ENCODE measurements around the gene TRRAP. TPM values are rescaled to one million over a fixed set of nuclear protein-coding genes. Genes with fewer than 3 reads are reported as not detected.

The TRRAP gene
- total and polyA plus RNA-seq, 2 of the 4 experiments (the other 2 are of a cell fraction): 12.5 to 18.1 TPM

GRCh38 chr7:98907570-98907969 lies 29.2 kb downstream of the TRRAP start:
- H3K9ac ChIP-seq (ENCODE audit: low read depth, low read length): no peak overlapping the region
- no peak overlapping the region for H2BK15ac ChIP-seq (ENCODE audit: low read depth, low read length)
- intact Hi-C loops (cut with micrococcal nuclease) (no loop called here), in situ Hi-C loops (cut with MboI; ENCODE audit: low sequenced_read_pairs) (no loop called here), dilution Hi-C loops (cut with HindIII; ENCODE audit: low sequenced_read_pairs, unreplicated experiment) (no loop called here)
- H3K9me3 ChIP-seq (ENCODE audit: control insufficient read depth, insufficient read depth, low read length): no peaks in the 10 kb centered on the region
- no peak overlapping the region for H3K18ac ChIP-seq (ENCODE audit: low read depth, low read length)
- no peak overlapping the region for H2BK120ac ChIP-seq (ENCODE audit: low read depth, low read length)
- WGBS, 2 experiments (ENCODE audit: extremely low coverage in 2 of 2, insufficient read length in 1 of 2): no CpG with 5 or more reads among the region's 5 CpGs
- no peak overlapping the region for H2BK20ac ChIP-seq (ENCODE audit: low read depth, low read length)
- H2AFZ ChIP-seq (replicated peaks; ENCODE audit: low read length, poor library complexity): no peak overlapping the region
- H3K36me3 ChIP-seq (ENCODE audit: control insufficient read depth, insufficient read depth, low read length): peaks cover 70% of the 10 kb centered on the region
- H2AK9ac ChIP-seq (replicated peaks; ENCODE audit: low read depth, low read length, poor library complexity): no peak overlapping the region
- H3K4me1 ChIP-seq (ENCODE audit: control insufficient read depth, insufficient read depth, low read length): no peaks in the 10 kb centered on the region
- ATAC-seq (ENCODE audit: low read depth) (no peak), DNase-seq (no peak)
- H4K5ac ChIP-seq (ENCODE audit: low read depth, low read length): no peak overlapping the region
- H3K27ac ChIP-seq (ENCODE audit: insufficient read depth, low read length): no peak overlapping the region
- no peak overlapping the region for H3K56ac ChIP-seq (ENCODE audit: extremely low read depth, insufficient read depth, low read length)
- H3K14ac ChIP-seq (replicated peaks; ENCODE audit: low read depth, low read length): no peak overlapping the region
- H4K91ac ChIP-seq (ENCODE audit: insufficient read depth, low read depth, low read length): no peak overlapping the region
- H4K8ac ChIP-seq (ENCODE audit: low read depth in 2 of 2, low read length in 2 of 2): no peak overlapping the region
- TF ChIP-seq MAFK (IDR thresholded peaks at IDR 0.05; ENCODE audit: low read depth, low read length) (no peak), CHD1 (IDR thresholded peaks at IDR 0.05; ENCODE audit: low read depth, low read length) (no peak), NFE2L2 (IDR thresholded peaks at IDR 0.05; ENCODE audit: low read depth, low read length) (no peak), MXI1 (IDR thresholded peaks at IDR 0.05; ENCODE audit: borderline replicate concordance, low read depth, low read length) (no peak), FOS (IDR thresholded peaks at IDR 0.05; ENCODE audit: low read depth, low read length) (no peak), USF2 (IDR thresholded peaks at IDR 0.05; ENCODE audit: low read depth, low read length) (no peak), RFX5 (IDR thresholded peaks at IDR 0.05; ENCODE audit: low read depth, low read length) (no peak), POLR2A (IDR thresholded peaks at IDR 0.05; ENCODE audit: low read depth, low read length) (no peak), ELK1 (IDR thresholded peaks at IDR 0.05; ENCODE audit: borderline replicate concordance, low read depth, low read length) (no peak), BHLHE40 (IDR thresholded peaks at IDR 0.05; ENCODE audit: low read depth, low read length) (no peak), CTCF (conservative IDR thresholded peaks at IDR 0.05; ENCODE audit: low read depth, low read length) (no peak), SMC3 (IDR thresholded peaks at IDR 0.05; ENCODE audit: low read depth, low read length) (no peak)
- no peak overlapping the region for H2BK5ac ChIP-seq (ENCODE audit: low read depth, low read length, poor library complexity, severe bottlenecking)
- H3K27me3 ChIP-seq (ENCODE audit: control insufficient read depth, insufficient read depth, low read length): no peaks in the 10 kb centered on the region
- no peak overlapping the region for H3K4me3 ChIP-seq (ENCODE audit: insufficient read depth, low read depth, low read length)
- H3K23ac ChIP-seq (ENCODE audit: low read depth, low read length): no peak overlapping the region
- ChIA-PET CTCF (no interaction called here), POLR2A (ENCODE audit: unreplicated experiment) (no interaction called here)
- no peaks in the 10 kb centered on the region for H3K9me1 ChIP-seq (ENCODE audit: insufficient read depth, low read length)
- H2AK5ac ChIP-seq (ENCODE audit: low read depth, low read length): no peak overlapping the region
- H3K4ac ChIP-seq (ENCODE audit: low read depth, low read length): no peak overlapping the region
- no TSS peak for BruUV-seq (replicated peaks)
- peaks cover 0 to 5% of the 10 kb centered on the region in 2 experiments; a peak in 2 of 4 replicates for H3K79me1 ChIP-seq (ENCODE audit: low read depth in 1 of 2, low read length in 2 of 2)
- peaks cover under 1% of the 10 kb centered on the region; the same call in 1 of the 2 replicates for H4K20me1 ChIP-seq (ENCODE audit: insufficient read depth, low read length)
- no peak overlapping the region for H3K4me2 ChIP-seq (ENCODE audit: low read depth, low read length)
